Naive B cell (primary cell): ENCODE results near the gene HOXB4. TPM values are rescaled to one million over a fixed set of nuclear protein-coding genes. Genes with fewer than 3 reads are reported as not detected.
A peak's percentile ranks its signal among the peaks of the same experiment; 100 is the strongest.

ENCODE experiments used
- ATAC-seq, 2 donors: fragments of 150-1000 bp; cut with Tn5 transposase; 2 replicates each; pipeline ENCODE4 v1.10.0; 2021; ENCODE audit warnings: low read depth in 2 of 2, mild to moderate bottlenecking in 2 of 2, moderate library complexity in 2 of 2
- DNase-seq: peaks from one replicate; pipeline ENCODE4 v3.0.0; 2022
- H3K27ac Mint-ChIP-seq, 6 donors: one replicate each; pipeline ENCODE4 v1.8.0; 2020 to 2022; ENCODE audit warnings: mild to moderate bottlenecking in 6 of 6, mixed read lengths in 6 of 6, moderate library complexity in 5 of 6, inconsistent platforms in 2 of 6
- H3K27me3 Mint-ChIP-seq, 3 donors: one replicate each; pipeline ENCODE4 v1.8.0; 2021 to 2022; ENCODE audit warnings: mixed read lengths in 3 of 3, mild to moderate bottlenecking in 1 of 3
- H3K36me3 Mint-ChIP-seq, 2 donors: one replicate each; pipeline ENCODE4 v1.8.0; 2020 to 2022; ENCODE audit warnings: mixed read lengths in 2 of 2, inconsistent platforms in 1 of 2, mild to moderate bottlenecking in 1 of 2
- H3K4me1 Mint-ChIP-seq, 3 donors: one replicate each; pipeline ENCODE4 v1.8.0; 2020 to 2022; ENCODE audit warnings: mixed read lengths in 3 of 3, inconsistent platforms in 1 of 3, mild to moderate bottlenecking in 1 of 3, moderate library complexity in 1 of 3
- H3K4me3 Mint-ChIP-seq, 8 donors: one replicate each; pipeline ENCODE4 v1.8.0; 2020 to 2022; ENCODE audit warnings: mild to moderate bottlenecking in 8 of 8, mixed read lengths in 8 of 8, moderate library complexity in 8 of 8, inconsistent platforms in 2 of 8
- H3K9me3 Mint-ChIP-seq, 7 donors: one replicate each; pipeline ENCODE4 v1.8.0; 2020 to 2022; ENCODE audit warnings: mixed read lengths in 7 of 7, mild to moderate bottlenecking in 5 of 7, inconsistent platforms in 2 of 7, moderate library complexity in 1 of 7
- polyA plus RNA-seq, 6 donors: library from polyadenylated mRNA; unstranded; fragments of 300-500 nt; fragmentation: Illumina TruSeq; gene quantifications; one replicate each; pipeline ENCODE4 v1.2.3, GENCODE V29; 2021; ENCODE audit warnings: low read depth in 6 of 6

Gene HOXB4
- polyA plus RNA-seq, 6 donors from 2014 or later = 0.07 to 0.25 TPM; not detected in 4

- H3K4me1 Mint-ChIP-seq = peaks cover 4 to 11% (median 11%) of the 10 kb centered on the region in 3 donors
- no peak for DNase-seq
- no peaks in the 10 kb centered on the region for H3K36me3 Mint-ChIP-seq
- no peak for ATAC-seq
- peak overlapping the region in 1 of 8 donors; percentile 68 for H3K4me3 Mint-ChIP-seq
- no peaks in the 10 kb centered on the region for H3K9me3 Mint-ChIP-seq
- peaks cover 12 to 27% (median 26%) of the 10 kb centered on the region in 3 donors for H3K27me3 Mint-ChIP-seq
- no peak overlapping the region for H3K27ac Mint-ChIP-seq
Measured at GRCh38 chr17:48567646-48568354, 10.3 kb downstream of the HOXB4 start.

- peaks cover 4 to 11% (median 11%) of the 10 kb centered on the region in 3 donors for H3K4me1 Mint-ChIP-seq
- H3K27ac Mint-ChIP-seq = no peak overlapping the region
- ATAC-seq (no peak), DNase-seq (no peak)
- H3K4me3 Mint-ChIP-seq = no peak overlapping the region
- no peaks in the 10 kb centered on the region for H3K36me3 Mint-ChIP-seq
- peaks cover 12 to 28% (median 26%) of the 10 kb centered on the region in 3 donors for H3K27me3 Mint-ChIP-seq
- H3K9me3 Mint-ChIP-seq = no peaks in the 10 kb centered on the region
Measured at GRCh38 chr17:48567209-48567608, 10.9 kb downstream of the HOXB4 start.

GRCh38 chr17:48566717-48567116 is 11.4 kb downstream of the HOXB4 start:
- Mint-ChIP-seq H3K36me3 (no peaks in the 10 kb centered on the region), H3K9me3 (no peaks in the 10 kb centered on the region), H3K4me3 (no peak overlapping the region), H3K27ac (no peak overlapping the region), H3K4me1 (peaks cover 4 to 11% (median 11%) of the 10 kb centered on the region in 3 donors), H3K27me3 (peaks cover 11 to 26% (median 25%) of the 10 kb centered on the region in 3 donors)
- DNase-seq = no peak
- no peak for ATAC-seq

- ATAC-seq (no peak), DNase-seq (no peak)
- H3K4me1 Mint-ChIP-seq = peaks cover 4 to 11% (median 11%) of the 10 kb centered on the region in 3 donors
- no peaks in the 10 kb centered on the region for H3K9me3 Mint-ChIP-seq
- H3K36me3 Mint-ChIP-seq = no peaks in the 10 kb centered on the region
- H3K27me3 Mint-ChIP-seq = peaks cover 11 to 27% (median 26%) of the 10 kb centered on the region in 3 donors
- H3K27ac Mint-ChIP-seq = no peak overlapping the region
- no peak overlapping the region for H3K4me3 Mint-ChIP-seq
Measured at GRCh38 chr17:48565925-48566710, 12.0 kb downstream of the HOXB4 start.

GRCh38 chr17:48565022-48565554 is 13.1 kb downstream of the HOXB4 start:
- Mint-ChIP-seq H3K4me3 (peak overlapping the region in 2 of 8 donors; percentile 57), H3K27ac (no peak overlapping the region), H3K36me3 (no peaks in the 10 kb centered on the region), H3K4me1 (peaks cover 4 to 11% (median 11%) of the 10 kb centered on the region in 3 donors), H3K9me3 (no peaks in the 10 kb centered on the region), H3K27me3 (peaks cover 11 to 30% (median 30%) of the 10 kb centered on the region in 3 donors)
- DNase-seq = no peak
- ATAC-seq = no peak

- Mint-ChIP-seq H3K27ac (no peak overlapping the region), H3K4me3 (peak overlapping the region in 2 of 8 donors; percentile 57), H3K9me3 (no peaks in the 10 kb centered on the region), H3K4me1 (peaks cover 4 to 11% (median 11%) of the 10 kb centered on the region in 3 donors), H3K27me3 (peaks cover 13 to 37% (median 36%) of the 10 kb centered on the region in 3 donors), H3K36me3 (no peaks in the 10 kb centered on the region)
- ATAC-seq (no peak), DNase-seq (no peak)
Measured at GRCh38 chr17:48564188-48565021, 13.7 kb downstream of the HOXB4 start.

GRCh38 chr17:48563867-48564187 is 14.3 kb downstream of the HOXB4 start:
- H3K27me3 Mint-ChIP-seq = peaks cover 19 to 43% (median 42%) of the 10 kb centered on the region in 3 donors
- H3K36me3 Mint-ChIP-seq = no peaks in the 10 kb centered on the region
- ATAC-seq (no peak), DNase-seq (no peak)
- peak overlapping the region in 3 of 8 donors; percentile 2 to 50 (median 32) for H3K4me3 Mint-ChIP-seq
- H3K4me1 Mint-ChIP-seq = peaks cover 4 to 7% (median 7%) of the 10 kb centered on the region in 3 donors
- no peak overlapping the region for H3K27ac Mint-ChIP-seq
- H3K9me3 Mint-ChIP-seq = no peaks in the 10 kb centered on the region

GRCh38 chr17:48563385-48563838 is 14.7 kb downstream of the HOXB4 start:
- ATAC-seq = no peak
- Mint-ChIP-seq H3K36me3 (no peaks in the 10 kb centered on the region), H3K27ac (no peak overlapping the region), H3K9me3 (no peaks in the 10 kb centered on the region), H3K4me1 (peaks cover 1 to 3% (median 3%) of the 10 kb centered on the region in 3 donors), H3K27me3 (peaks cover 23 to 47% (median 46%) of the 10 kb centered on the region in 3 donors), H3K4me3 (peak overlapping the region in 3 of 8 donors; percentile 2 to 77 (median 32))
- no peak for DNase-seq

GRCh38 chr17:48562934-48563333 is 15.2 kb downstream of the HOXB4 start:
- H3K36me3 Mint-ChIP-seq = no peaks in the 10 kb centered on the region
- no peak for ATAC-seq
- no peaks in the 10 kb centered on the region for H3K4me1 Mint-ChIP-seq
- no peaks in the 10 kb centered on the region for H3K9me3 Mint-ChIP-seq
- no peak for DNase-seq
- H3K27me3 Mint-ChIP-seq = peaks cover 28 to 52% (median 51%) of the 10 kb centered on the region in 3 donors
- no peak overlapping the region for H3K4me3 Mint-ChIP-seq
- no peak overlapping the region for H3K27ac Mint-ChIP-seq

- DNase-seq (no peak), ATAC-seq (no peak)
- H3K27me3 Mint-ChIP-seq = peaks cover 32 to 54% (median 54%) of the 10 kb centered on the region in 3 donors
- no peaks in the 10 kb centered on the region for H3K36me3 Mint-ChIP-seq
- H3K27ac Mint-ChIP-seq = no peak overlapping the region
- no peaks in the 10 kb centered on the region for H3K9me3 Mint-ChIP-seq
- H3K4me1 Mint-ChIP-seq = no peaks in the 10 kb centered on the region
- peak overlapping the region in 1 of 8 donors; percentile 30 for H3K4me3 Mint-ChIP-seq
Measured at GRCh38 chr17:48561884-48562810, 16.0 kb downstream of the HOXB4 start.

- no peak overlapping the region for H3K27ac Mint-ChIP-seq
- peaks cover 7 to 9% (median 9%) of the 10 kb centered on the region in 3 donors for H3K4me1 Mint-ChIP-seq
- DNase-seq = no peak
- no peak overlapping the region for H3K4me3 Mint-ChIP-seq
- ATAC-seq = no peak
- no peaks in the 10 kb centered on the region for H3K36me3 Mint-ChIP-seq
- no peaks in the 10 kb centered on the region for H3K9me3 Mint-ChIP-seq
- peaks cover 47 to 75% (median 74%) of the 10 kb centered on the region in 3 donors for H3K27me3 Mint-ChIP-seq
Measured at GRCh38 chr17:48559840-48560817, 18.0 kb downstream of the HOXB4 start.
